Hepatocyte (in vitro differentiated cells): ENCODE measurements around the gene CNDP1. TPM values are rescaled to one million over a fixed set of nuclear protein-coding genes. Genes with fewer than 3 reads are reported as not detected.

Source experiments
- DNase-seq: peaks from one replicate; pipeline ENCODE4 v3.0.0-alpha.2; 2016; ENCODE audit warnings: low spot score
- H2AFZ ChIP-seq: fragments of 200-600 bp; sonication (generic); 2 replicates; pipeline ENCODE4 v1.6.0; 2016; ENCODE audit warnings: antibody characterized with exemption, mild to moderate bottlenecking
- H3K27ac ChIP-seq: fragments of 200-600 bp; sonication (generic); 2 replicates; pipeline ENCODE4 v1.5.1; 2016; ENCODE audit warnings: mild to moderate bottlenecking
- H3K27me3 ChIP-seq: fragments of 200-600 bp; sonication (generic); 2 replicates; pipeline ENCODE4 v1.6.1; 2016
- H3K36me3 ChIP-seq: fragments of 200-600 bp; sonication (generic); replicated peaks from 2 replicates; pipeline ENCODE4 v1.5.1; 2016; ENCODE audit warnings: low read depth; ENCODE audit not compliant: insufficient read depth
- H3K4me1 ChIP-seq: fragments of 200-600 bp; sonication (generic); 2 replicates; pipeline ENCODE4 v1.5.1; 2016; ENCODE audit warnings: mild to moderate bottlenecking, moderate library complexity; ENCODE audit not compliant: insufficient read depth
- H3K4me2 ChIP-seq: fragments of 200-600 bp; sonication (generic); 2 replicates; pipeline ENCODE4 v1.6.0; 2016
- H3K4me3 ChIP-seq: fragments of 200-600 bp; sonication (generic); 2 replicates; pipeline ENCODE4 v1.5.1; 2016; ENCODE audit warnings: mild to moderate bottlenecking
- H3K79me2 ChIP-seq: fragments of 200-600 bp; sonication (generic); 2 replicates; pipeline ENCODE4 v1.6.0; 2017; ENCODE audit warnings: mild to moderate bottlenecking
- H3K9me2 ChIP-seq: fragments of 200-600 bp; sonication (generic); replicated peaks from 2 replicates; pipeline ENCODE4 v1.6.0; 2017; ENCODE audit warnings: mild to moderate bottlenecking; ENCODE audit not compliant: insufficient read depth
- H3K9me3 ChIP-seq: fragments of 200-600 bp; sonication (generic); 2 replicates; pipeline ENCODE4 v1.5.1; 2016; ENCODE audit warnings: low read depth, mild to moderate bottlenecking
- H4K20me1 ChIP-seq: fragments of 200-600 bp; sonication (generic); 2 replicates; pipeline ENCODE4 v1.6.0; 2016; ENCODE audit warnings: mild to moderate bottlenecking; ENCODE audit not compliant: insufficient read depth, poor library complexity, severe bottlenecking
- EZH2 ChIP-seq: fragments of 200-600 bp; sonication (generic); IDR thresholded peaks from 2 replicates; pipeline ENCODE4 v1.6.1; 2016; ENCODE audit warnings: antibody characterized with exemption, mild to moderate bottlenecking, borderline replicate concordance
- EZH2phosphoT487 ChIP-seq: fragments of 200-600 bp; sonication (generic); IDR thresholded peaks from one replicate; pipeline ENCODE4 v1.6.1; 2018; ENCODE audit warnings: antibody characterized with exemption, mild to moderate bottlenecking, low read depth, moderate library complexity; ENCODE audit not compliant: unreplicated experiment, severe bottlenecking
- WGBS: methylation state at CpG from one replicate; pipeline ENCODE4 v1.1.6; 2016; ENCODE audit warnings: low lambda C conversion rate; ENCODE audit errors: missing lambda C conversion rate; 5-methylcytosine and 5-hydroxymethylcytosine counted together
- polyA plus RNA-seq: library from polyadenylated mRNA; unstranded; fragments of >200 nt; fragmentation: Nextera tagmentation; extraction: Ambion mirVana; gene quantifications from 2 replicates; pipeline ENCODE4 v1.2.1, GENCODE V29; 2016
- total RNA-seq: library from RNA; depleted of rRNA; stranded (reverse); fragments of >200 nt; gene quantifications from 2 replicates; pipeline ENCODE4 v1.2.3, GENCODE V29; 2014
- TF ChIP-seq, protein P1 (sequence below): fragments of 200-600 bp; sonication (generic); IDR thresholded peaks from 2 replicates; pipeline ENCODE4 v1.5.1; 2016; ENCODE audit warnings: antibody characterized with exemption, mild to moderate bottlenecking; ENCODE audit not compliant: poor library complexity

CNDP1 gene
- total and polyA plus RNA-seq, 2 experiments from 2014 or later, result 0.74 TPM; not detected in 1

GRCh38 chr18:74508821-74509225 is 25.5 kb upstream of the CNDP1 start:
- Histone ChIP-seq H3K4me3 (no peak overlapping the region), H3K4me2 (no peak overlapping the region), H2AFZ (no peak overlapping the region), H3K27me3 (no peaks in the 10 kb centered on the region), H3K9me2 (no peaks in the 10 kb centered on the region), H3K4me1 (peaks cover 22% of the 10 kb centered on the region), H3K36me3 (no peaks in the 10 kb centered on the region), H3K79me2 (peaks cover 12% of the 10 kb centered on the region), H3K9me3 (no peaks in the 10 kb centered on the region), H3K27ac (peak overlapping the region; percentile 73), H4K20me1 (no peaks in the 10 kb centered on the region)
- 36% methylated on average over 11 of the region's 11 CpGs for WGBS
- TF ChIP-seq, protein P1, sequence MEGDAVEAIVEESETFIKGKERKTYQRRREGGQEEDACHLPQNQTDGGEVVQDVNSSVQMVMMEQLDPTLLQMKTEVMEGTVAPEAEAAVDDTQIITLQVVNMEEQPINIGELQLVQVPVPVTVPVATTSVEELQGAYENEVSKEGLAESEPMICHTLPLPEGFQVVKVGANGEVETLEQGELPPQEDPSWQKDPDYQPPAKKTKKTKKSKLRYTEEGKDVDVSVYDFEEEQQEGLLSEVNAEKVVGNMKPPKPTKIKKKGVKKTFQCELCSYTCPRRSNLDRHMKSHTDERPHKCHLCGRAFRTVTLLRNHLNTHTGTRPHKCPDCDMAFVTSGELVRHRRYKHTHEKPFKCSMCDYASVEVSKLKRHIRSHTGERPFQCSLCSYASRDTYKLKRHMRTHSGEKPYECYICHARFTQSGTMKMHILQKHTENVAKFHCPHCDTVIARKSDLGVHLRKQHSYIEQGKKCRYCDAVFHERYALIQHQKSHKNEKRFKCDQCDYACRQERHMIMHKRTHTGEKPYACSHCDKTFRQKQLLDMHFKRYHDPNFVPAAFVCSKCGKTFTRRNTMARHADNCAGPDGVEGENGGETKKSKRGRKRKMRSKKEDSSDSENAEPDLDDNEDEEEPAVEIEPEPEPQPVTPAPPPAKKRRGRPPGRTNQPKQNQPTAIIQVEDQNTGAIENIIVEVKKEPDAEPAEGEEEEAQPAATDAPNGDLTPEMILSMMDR, result no peak
- TF ChIP-seq EZH2phosphoT487 (no peak), EZH2 (no peak)
- DNase-seq, result peak; percentile 63

DNA sequence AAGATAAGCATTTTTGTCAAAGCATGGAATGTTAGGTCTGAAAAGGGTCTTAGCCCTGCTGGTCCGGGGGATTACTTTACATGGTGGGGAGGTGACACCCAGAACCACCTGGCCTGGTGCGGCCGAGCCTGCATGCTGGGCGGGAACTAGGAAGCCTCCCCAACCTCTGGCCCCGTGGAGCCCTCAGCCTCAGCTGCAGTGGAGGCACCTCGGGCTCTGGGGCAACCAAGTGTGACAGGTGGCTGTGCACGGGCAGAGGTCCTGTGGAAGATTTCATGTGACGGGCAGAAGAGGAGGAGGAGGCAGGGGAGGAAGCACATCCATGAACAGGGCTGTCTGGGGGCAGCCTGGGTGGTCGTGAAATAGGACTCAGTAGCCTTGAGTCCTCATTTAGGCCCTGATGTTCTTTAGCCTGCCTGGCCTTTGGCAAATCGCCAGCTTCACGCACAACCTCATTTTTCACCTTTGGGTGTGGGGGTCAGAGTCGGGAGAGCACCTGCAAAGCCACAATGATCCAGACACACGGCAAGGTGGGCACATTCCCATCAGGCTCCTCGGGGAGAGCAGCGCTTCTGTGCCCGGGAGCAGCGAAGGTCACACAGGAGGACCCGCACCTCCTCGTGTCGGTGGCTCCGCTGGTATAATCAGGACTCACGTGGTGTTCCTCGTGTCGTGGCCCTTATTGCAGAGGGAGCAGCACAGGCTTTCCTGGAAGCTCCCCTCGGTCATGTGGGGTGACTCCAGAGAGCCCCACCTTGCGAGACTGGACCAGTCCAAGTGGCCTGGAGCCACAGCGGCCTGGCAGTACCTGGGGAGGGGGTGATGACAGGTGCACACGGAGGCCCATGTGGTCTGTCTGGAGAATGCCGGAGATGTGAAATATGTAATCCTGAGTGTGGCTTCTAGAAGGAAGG is 24.2 kb upstream of the CNDP1 start:
- peaks cover 12% of the 10 kb centered on the region for H3K79me2 ChIP-seq
- H3K27me3 ChIP-seq, result no peaks in the 10 kb centered on the region
- H3K9me3 ChIP-seq, result no peaks in the 10 kb centered on the region
- H3K4me1 ChIP-seq, result peaks cover 22% of the 10 kb centered on the region
- no peak overlapping the region for H3K27ac ChIP-seq
- DNase-seq, result no peak
- H3K4me3 ChIP-seq, result no peak overlapping the region
- no peaks in the 10 kb centered on the region for H3K9me2 ChIP-seq
- no peaks in the 10 kb centered on the region for H3K36me3 ChIP-seq
- TF ChIP-seq, protein P1, result no peak
- TF ChIP-seq EZH2phosphoT487 (no peak), EZH2 (no peak)
- no peak overlapping the region for H3K4me2 ChIP-seq
- H4K20me1 ChIP-seq, result no peaks in the 10 kb centered on the region
- H2AFZ ChIP-seq, result no peak overlapping the region
- WGBS, result 92% methylated on average over 29 of the region's 29 CpGs

DNA sequence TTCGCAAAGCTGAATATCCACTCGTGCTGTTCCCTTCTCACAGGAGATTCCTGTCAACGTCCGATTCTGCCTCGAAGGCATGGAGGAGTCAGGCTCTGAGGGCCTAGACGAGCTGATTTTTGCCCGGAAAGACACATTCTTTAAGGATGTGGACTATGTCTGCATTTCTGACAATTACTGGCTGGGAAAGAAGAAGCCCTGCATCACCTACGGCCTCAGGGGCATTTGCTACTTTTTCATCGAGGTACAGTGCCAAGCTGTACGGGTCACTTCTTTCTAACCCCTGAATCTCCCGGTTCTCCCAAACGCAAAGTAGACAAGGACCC is 23.6 kb upstream of the CNDP1 start:
- TF ChIP-seq EZH2phosphoT487 (no peak), EZH2 (no peak)
- TF ChIP-seq, protein P1, result no peak
- H3K9me2 ChIP-seq, result no peaks in the 10 kb centered on the region
- peaks cover 12% of the 10 kb centered on the region for H3K79me2 ChIP-seq
- no peaks in the 10 kb centered on the region for H3K27me3 ChIP-seq
- H3K36me3 ChIP-seq, result no peaks in the 10 kb centered on the region
- H3K4me1 ChIP-seq, result peaks cover 22% of the 10 kb centered on the region
- H3K4me3 ChIP-seq, result no peak overlapping the region
- no peak overlapping the region for H3K27ac ChIP-seq
- 84% methylated on average over 12 of the region's 12 CpGs for WGBS
- H4K20me1 ChIP-seq, result no peaks in the 10 kb centered on the region
- DNase-seq, result no peak
- H3K9me3 ChIP-seq, result no peaks in the 10 kb centered on the region
- no peak overlapping the region for H2AFZ ChIP-seq
- no peak overlapping the region for H3K4me2 ChIP-seq
